Pancreas (tissue), 10 donors: Measurements from ENCODE around the gene COA5. TPM values are rescaled to one million over a fixed set of nuclear protein-coding genes. Genes with fewer than 3 reads are reported as not detected.

Experiments
- ATAC-seq, 4 donors: fragments of 200-7000 bp; cut with Tn5 transposase; one replicate each; pipeline versions ENCODE4 v1.8.0 to v1.9.1; 2020; ENCODE audit warnings: mild to moderate bottlenecking in 4 of 4, moderate library complexity in 4 of 4
- DNase-seq, 6 donors: peaks; one replicate each; pipeline ENCODE4 v3.0.0-alpha.2; 2020
- FAIRE-seq: peaks from 2 replicates; lab custom pipeline; 2012; peaks lifted over from hg19 to GRCh38; lab: Jason Lieb, UNC
- H3K27ac ChIP-seq, 4 donors: fragments of 200-600 bp; sonication (generic); 1 replicate in 3 of 4; 2 replicates in 1 of 4; pipeline versions ENCODE4 v1.5.0 to v1.8.0; 2020
- H3K27me3 ChIP-seq, 4 donors: fragments of 200-600 bp; one replicate each; pipeline ENCODE4 v1.8.0; 2021
- H3K36me3 ChIP-seq, 3 donors: fragments of 200-600 bp; sonication (generic) in 1 of 3; one replicate each; pipeline versions ENCODE4 v1.5.0 to v1.8.0; 2020 to 2021
- H3K4me1 ChIP-seq, 3 donors: fragments of 200-600 bp; one replicate each; pipeline ENCODE4 v1.8.0; 2021
- H3K4me3 ChIP-seq, 4 donors: fragments of 200-600 bp; sonication (generic) in 2 of 4; one replicate each; pipeline versions ENCODE4 v1.5.0 to v1.8.0; 2020 to 2021
- H3K9me3 ChIP-seq, 4 donors: fragments of 200-600 bp; one replicate each; pipeline ENCODE4 v1.8.0; 2021
- WGBS, 2 donors: extraction: QIAGEN DNeasy Blood & Tissue Kit; methylation state at CpG; one replicate each; pipeline ENCODE4 v1.1.7; 2013; 5-methylcytosine and 5-hydroxymethylcytosine counted together
- intact Hi-C, 3 donors: fragments of 100-400 bp; cut with DNase I; formaldehyde crosslinking; loops; one replicate each; pipeline versions ENCODE4 v1.11.1 to v1.14.2; 2022
- polyA plus RNA-seq, 2 donors: library from polyadenylated mRNA; stranded (reverse); fragments of 200-250 nt; gene quantifications; one replicate each; pipeline ENCODE4 v1.2.3, GENCODE V29; 2013
- total RNA-seq, 6 donors: library from RNA; stranded (reverse); fragmentation: NEBNext Ultra II Directional in 4 of 6; extraction: Animal tissue kit (Norgen Biotek cat#: 25700) in 4 of 6; gene quantifications; one replicate each; pipeline versions ENCODE4 v1.2.1 to v1.2.4, GENCODE V29; 2021 to 2023
- TF ChIP-seq, protein P1 (sequence below), 4 donors: fragments of 200-600 bp; sonication (generic) in 3 of 4; IDR thresholded peaks; one replicate each; pipeline versions ENCODE4 v1.5.0 to v1.8.0; 2021; ENCODE audit warnings: antibody characterized with exemption in 4 of 4
- donor health status: healthy with polysubstance abuse.
- donor health status: DM: no; HTN: no; CAD: no; lungs with moderate emphysema.
- donor health status: DM: no; HTN: no; CAD: no.
- donor health status: control.
- donor health status: control.
- donor health status: Bipolar disorder and iron deficiency.
- donor health status: DM: yes; HTN: yes; CAD: no.
- donor health status: DM: no; HTN: no; CAD: no.
- donor health status: DM: no; HTN: no; CAD: no.
- donor health status: DM: yes; HTN: yes; CAD: no.

The COA5 gene
- total and polyA plus RNA-seq, 8 donors = 9.3 to 41.0 (median 12.5) TPM

DNA sequence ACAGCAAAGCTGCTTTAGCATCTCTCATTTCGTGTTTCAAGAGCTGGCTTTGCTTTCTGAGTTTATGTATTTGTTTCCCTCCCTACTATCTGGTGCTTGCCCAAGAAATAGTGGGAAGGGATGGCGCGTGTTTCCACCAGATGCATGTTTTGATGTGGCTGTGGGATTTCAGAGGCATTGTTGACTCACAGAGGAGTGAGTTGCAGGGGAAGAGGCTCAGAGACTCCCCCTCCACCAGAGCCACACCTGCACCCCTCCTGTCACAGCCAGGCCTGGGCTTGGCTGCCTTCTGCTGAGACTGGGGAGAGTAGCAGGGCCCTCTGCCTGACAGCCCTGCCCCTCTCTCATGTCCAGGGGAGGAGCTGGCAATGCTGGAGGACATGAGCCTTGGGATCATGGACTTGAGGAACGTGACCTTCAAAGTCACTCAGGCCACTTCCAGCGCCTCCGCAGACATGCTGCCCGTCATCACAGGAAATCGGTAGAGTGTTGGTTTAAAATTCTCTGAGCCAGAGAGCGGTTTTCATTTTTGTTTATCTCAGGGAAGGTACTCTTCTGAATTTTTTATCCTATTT lies 42.9 kb downstream of the COA5 start:
- ATAC-seq = no peak
- no peaks in the 10 kb centered on the region for H3K4me1 ChIP-seq
- no peak for FAIRE-seq
- H3K36me3 ChIP-seq = peaks cover 0 to 12% (median 0%) of the 10 kb centered on the region in 3 donors
- H3K4me3 ChIP-seq = no peak overlapping the region
- H3K27me3 ChIP-seq = no peaks in the 10 kb centered on the region
- intact Hi-C loops = no loop called here
- H3K27ac ChIP-seq = no peak overlapping the region
- no peaks in the 10 kb centered on the region for H3K9me3 ChIP-seq
- WGBS, 2 donors = 91% methylated on average over 9 of the region's 9 CpGs
- TF ChIP-seq, protein P1, sequence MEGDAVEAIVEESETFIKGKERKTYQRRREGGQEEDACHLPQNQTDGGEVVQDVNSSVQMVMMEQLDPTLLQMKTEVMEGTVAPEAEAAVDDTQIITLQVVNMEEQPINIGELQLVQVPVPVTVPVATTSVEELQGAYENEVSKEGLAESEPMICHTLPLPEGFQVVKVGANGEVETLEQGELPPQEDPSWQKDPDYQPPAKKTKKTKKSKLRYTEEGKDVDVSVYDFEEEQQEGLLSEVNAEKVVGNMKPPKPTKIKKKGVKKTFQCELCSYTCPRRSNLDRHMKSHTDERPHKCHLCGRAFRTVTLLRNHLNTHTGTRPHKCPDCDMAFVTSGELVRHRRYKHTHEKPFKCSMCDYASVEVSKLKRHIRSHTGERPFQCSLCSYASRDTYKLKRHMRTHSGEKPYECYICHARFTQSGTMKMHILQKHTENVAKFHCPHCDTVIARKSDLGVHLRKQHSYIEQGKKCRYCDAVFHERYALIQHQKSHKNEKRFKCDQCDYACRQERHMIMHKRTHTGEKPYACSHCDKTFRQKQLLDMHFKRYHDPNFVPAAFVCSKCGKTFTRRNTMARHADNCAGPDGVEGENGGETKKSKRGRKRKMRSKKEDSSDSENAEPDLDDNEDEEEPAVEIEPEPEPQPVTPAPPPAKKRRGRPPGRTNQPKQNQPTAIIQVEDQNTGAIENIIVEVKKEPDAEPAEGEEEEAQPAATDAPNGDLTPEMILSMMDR (IDR thresholded peaks at IDR 0.05) = no peak
- DNase-seq = no peak

DNA sequence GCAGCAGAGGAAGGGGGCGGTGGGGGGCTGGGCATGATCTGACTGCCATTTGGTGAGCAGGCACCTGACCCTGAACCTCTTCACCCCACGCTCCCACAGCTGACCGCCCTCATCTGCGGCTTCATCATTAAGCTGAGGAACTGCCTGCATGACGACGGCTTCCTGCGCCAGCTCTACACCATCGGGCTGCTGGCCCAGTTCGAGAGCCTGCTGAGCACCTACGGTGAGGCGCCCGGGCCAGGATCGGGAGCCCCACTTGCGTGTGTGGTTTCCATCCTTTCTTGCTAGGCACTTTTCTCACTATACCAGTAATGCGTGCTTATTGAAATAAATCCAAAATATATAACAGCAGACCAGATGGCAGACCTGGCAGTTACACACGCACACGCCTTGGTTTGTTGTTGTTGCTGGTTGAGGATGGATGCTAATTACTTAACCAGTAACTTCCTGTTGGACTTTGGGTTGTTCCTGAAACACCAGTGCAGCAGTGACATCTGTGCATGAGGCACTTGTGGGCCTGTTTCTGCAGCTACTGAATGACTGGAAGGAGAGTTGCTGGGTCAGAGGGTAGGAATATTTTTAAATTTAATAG lies 43.7 kb downstream of the COA5 start:
- no peak for DNase-seq
- Histone ChIP-seq H3K4me1 (no peaks in the 10 kb centered on the region), H3K4me3 (no peak overlapping the region), H3K27me3 (no peaks in the 10 kb centered on the region), H3K36me3 (peaks cover 0 to 12% (median 0%) of the 10 kb centered on the region in 3 donors), H3K27ac (no peak overlapping the region), H3K9me3 (no peaks in the 10 kb centered on the region)
- intact Hi-C loops = no loop called here
- no peak for ATAC-seq
- TF ChIP-seq, protein P1 (IDR thresholded peaks at IDR 0.05) = no peak
- FAIRE-seq = no peak
- 87 to 91% methylated on average over 17 of the region's 17 CpGs for WGBS, 2 donors

DNA sequence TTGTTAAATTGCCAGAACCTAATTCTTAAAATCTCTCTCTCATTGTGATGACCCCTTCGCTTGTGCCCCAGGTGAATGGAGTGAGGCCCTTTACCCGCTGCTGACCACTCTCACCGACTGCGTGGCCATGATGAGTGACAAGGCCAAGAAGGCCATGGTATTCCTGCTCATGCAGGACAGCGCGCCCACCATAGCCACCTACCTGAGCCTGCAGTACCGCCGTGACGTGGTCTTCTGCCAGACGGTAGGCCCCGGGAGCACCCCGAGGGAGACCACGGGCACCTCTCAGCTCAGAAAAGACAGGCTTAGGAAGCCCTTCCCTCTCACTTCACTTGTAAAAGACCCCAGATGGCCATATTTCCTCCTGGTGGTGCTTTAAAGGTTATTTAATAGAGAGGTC lies 44.9 kb downstream of the COA5 start:
- intact Hi-C loops = no loop called here

DNA sequence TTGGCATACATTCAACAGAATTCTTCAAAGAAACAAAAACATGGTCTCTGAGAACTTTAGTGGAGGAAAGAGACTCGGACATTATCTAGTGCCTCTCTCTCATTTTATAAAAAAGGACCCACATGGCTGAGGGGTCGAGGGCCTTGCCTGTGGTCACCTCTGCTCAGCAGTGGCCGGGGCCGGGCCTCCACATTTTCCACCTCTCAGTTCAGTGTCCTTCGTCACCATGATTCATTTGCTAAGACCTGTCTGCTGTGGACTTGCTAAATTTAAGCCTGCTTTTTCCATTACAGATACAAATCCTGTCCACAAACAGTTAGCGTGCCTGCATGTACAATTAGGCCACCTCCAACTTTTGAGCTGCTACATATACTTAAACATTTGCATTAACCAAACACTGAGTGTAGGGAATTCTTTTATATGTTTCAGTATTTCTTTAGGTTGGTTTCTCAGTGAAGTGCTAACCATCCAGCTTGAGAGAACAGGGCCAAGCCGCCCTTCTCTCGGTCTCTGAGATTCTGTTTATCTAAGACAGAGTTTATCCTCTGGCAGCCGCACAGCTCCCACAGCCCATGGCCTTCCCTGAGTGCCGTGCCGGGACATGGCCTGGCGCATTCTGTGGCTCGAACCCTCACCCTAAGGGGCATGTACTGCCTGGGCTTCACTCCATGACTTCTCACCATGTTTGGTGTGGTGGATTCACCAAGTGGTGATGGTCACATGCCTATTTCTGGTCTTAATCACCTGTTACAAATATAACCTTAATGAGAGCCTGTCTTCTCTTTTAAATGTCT lies 46.2 kb downstream of the COA5 start:
- Histone ChIP-seq H3K36me3 (peaks cover 0 to 12% (median 0%) of the 10 kb centered on the region in 3 donors), H3K4me1 (no peaks in the 10 kb centered on the region), H3K4me3 (no peak overlapping the region), H3K27me3 (no peaks in the 10 kb centered on the region), H3K9me3 (no peaks in the 10 kb centered on the region), H3K27ac (no peak overlapping the region)
- intact Hi-C loops = no loop called here
- ATAC-seq (no peak), DNase-seq (no peak), FAIRE-seq (no peak)
- WGBS, 2 donors = 81 to 88% methylated on average over 13 of the region's 13 CpGs
- TF ChIP-seq, protein P1 (IDR thresholded peaks at IDR 0.05) = no peak

More for the DNA sequence above, 44.9 kb downstream of the COA5 start:
- no peaks in the 10 kb centered on the region for H3K4me1 ChIP-seq
- TF ChIP-seq, protein P1 (IDR thresholded peaks at IDR 0.05) = no peak
- no peak overlapping the region for H3K4me3 ChIP-seq
- FAIRE-seq = no peak
- WGBS, 2 donors = 96 to 99% methylated on average over 13 of the region's 13 CpGs
- H3K27ac ChIP-seq = no peak overlapping the region
- H3K9me3 ChIP-seq = no peaks in the 10 kb centered on the region
- no peak for ATAC-seq
- DNase-seq = no peak
- H3K36me3 ChIP-seq = peaks cover 0 to 12% (median 0%) of the 10 kb centered on the region in 3 donors
- no peaks in the 10 kb centered on the region for H3K27me3 ChIP-seq
